Measurements from ENCODE around the gene RAB11FIP4. TPM values are rescaled to one million over a fixed set of nuclear protein-coding genes. Genes with fewer than 3 reads are reported as not detected.

The RAB11FIP4 gene
- total RNA-seq, 1 experiment from 2014 or later: 54.9 TPM

DNA sequence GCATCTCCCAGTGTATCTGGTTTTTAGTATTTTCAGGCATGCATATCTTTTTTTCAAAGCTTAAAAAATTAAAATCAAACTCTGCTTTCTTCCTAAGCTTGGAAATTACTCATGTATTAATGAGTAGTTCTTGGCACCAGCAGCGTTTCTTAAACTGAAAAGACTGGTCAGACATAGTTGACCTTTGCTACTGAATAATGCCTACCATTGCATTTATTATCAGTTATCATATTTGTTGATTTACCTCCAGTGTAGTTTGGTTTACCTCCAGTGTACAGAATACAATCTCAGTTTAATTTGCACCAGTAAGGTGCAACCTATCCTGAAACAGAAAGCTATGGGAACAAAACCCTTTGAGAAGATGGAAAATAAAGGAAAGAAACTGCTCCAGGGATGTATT is 35.5 kb upstream of the RAB11FIP4 start (continued):
- TF ChIP-seq, protein P1, sequence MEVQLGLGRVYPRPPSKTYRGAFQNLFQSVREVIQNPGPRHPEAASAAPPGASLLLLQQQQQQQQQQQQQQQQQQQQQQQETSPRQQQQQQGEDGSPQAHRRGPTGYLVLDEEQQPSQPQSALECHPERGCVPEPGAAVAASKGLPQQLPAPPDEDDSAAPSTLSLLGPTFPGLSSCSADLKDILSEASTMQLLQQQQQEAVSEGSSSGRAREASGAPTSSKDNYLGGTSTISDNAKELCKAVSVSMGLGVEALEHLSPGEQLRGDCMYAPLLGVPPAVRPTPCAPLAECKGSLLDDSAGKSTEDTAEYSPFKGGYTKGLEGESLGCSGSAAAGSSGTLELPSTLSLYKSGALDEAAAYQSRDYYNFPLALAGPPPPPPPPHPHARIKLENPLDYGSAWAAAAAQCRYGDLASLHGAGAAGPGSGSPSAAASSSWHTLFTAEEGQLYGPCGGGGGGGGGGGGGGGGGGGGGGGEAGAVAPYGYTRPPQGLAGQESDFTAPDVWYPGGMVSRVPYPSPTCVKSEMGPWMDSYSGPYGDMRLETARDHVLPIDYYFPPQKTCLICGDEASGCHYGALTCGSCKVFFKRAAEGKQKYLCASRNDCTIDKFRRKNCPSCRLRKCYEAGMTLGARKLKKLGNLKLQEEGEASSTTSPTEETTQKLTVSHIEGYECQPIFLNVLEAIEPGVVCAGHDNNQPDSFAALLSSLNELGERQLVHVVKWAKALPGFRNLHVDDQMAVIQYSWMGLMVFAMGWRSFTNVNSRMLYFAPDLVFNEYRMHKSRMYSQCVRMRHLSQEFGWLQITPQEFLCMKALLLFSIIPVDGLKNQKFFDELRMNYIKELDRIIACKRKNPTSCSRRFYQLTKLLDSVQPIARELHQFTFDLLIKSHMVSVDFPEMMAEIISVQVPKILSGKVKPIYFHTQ (CRISPR knock-in tag; IDR thresholded peaks at IDR 0.05): no peak
- TF ChIP-seq, protein P2, sequence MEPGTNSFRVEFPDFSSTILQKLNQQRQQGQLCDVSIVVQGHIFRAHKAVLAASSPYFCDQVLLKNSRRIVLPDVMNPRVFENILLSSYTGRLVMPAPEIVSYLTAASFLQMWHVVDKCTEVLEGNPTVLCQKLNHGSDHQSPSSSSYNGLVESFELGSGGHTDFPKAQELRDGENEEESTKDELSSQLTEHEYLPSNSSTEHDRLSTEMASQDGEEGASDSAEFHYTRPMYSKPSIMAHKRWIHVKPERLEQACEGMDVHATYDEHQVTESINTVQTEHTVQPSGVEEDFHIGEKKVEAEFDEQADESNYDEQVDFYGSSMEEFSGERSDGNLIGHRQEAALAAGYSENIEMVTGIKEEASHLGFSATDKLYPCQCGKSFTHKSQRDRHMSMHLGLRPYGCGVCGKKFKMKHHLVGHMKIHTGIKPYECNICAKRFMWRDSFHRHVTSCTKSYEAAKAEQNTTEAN (CRISPR knock-in tag; IDR thresholded peaks at IDR 0.05): no peak
- no peak for TF ChIP-seq OVOL2 (CRISPR knock-in tag; IDR thresholded peaks at IDR 0.05; ENCODE audit: borderline replicate concordance)
- TF ChIP-seq, protein P3, sequence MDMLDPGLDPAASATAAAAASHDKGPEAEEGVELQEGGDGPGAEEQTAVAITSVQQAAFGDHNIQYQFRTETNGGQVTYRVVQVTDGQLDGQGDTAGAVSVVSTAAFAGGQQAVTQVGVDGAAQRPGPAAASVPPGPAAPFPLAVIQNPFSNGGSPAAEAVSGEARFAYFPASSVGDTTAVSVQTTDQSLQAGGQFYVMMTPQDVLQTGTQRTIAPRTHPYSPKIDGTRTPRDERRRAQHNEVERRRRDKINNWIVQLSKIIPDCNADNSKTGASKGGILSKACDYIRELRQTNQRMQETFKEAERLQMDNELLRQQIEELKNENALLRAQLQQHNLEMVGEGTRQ (CRISPR knock-in tag; IDR thresholded peaks at IDR 0.05): no peak
- TF ChIP-seq ZNF416 (CRISPR knock-in tag; IDR thresholded peaks at IDR 0.05): no peak
- no peak for TF ChIP-seq FOXK1 (CRISPR knock-in tag; IDR thresholded peaks at IDR 0.05)
- no peak for TF ChIP-seq ZNF263 (CRISPR knock-in tag; IDR thresholded peaks at IDR 0.05; ENCODE audit: low read depth)
- TF ChIP-seq, protein P4, sequence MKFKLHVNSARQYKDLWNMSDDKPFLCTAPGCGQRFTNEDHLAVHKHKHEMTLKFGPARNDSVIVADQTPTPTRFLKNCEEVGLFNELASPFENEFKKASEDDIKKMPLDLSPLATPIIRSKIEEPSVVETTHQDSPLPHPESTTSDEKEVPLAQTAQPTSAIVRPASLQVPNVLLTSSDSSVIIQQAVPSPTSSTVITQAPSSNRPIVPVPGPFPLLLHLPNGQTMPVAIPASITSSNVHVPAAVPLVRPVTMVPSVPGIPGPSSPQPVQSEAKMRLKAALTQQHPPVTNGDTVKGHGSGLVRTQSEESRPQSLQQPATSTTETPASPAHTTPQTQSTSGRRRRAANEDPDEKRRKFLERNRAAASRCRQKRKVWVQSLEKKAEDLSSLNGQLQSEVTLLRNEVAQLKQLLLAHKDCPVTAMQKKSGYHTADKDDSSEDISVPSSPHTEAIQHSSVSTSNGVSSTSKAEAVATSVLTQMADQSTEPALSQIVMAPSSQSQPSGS (CRISPR knock-in tag; IDR thresholded peaks at IDR 0.05; ENCODE audit: borderline replicate concordance, low read depth): no peak
- TF ChIP-seq NR3C1 (CRISPR knock-in tag; conservative IDR thresholded peaks at IDR 0.05; ENCODE audit: low read depth): no peak

DNA sequence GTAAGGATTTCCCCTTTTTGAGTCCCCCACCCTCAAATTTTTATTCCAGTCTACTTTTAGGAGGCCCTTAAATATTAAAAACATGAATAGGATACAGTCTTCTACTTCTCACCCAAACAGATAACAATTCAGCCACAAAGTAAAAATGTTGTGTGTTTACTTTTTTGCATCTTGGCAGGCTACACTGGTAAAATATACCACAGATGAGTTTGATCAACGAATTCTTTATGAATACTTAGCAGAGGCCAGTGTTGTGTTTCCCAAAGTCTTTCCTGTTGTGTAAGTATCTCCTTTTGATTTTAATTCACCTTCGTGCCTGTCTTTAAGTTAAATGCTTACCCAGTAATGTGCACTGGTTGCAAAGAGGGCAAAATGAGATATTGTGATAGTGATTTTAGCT is 34.4 kb upstream of the RAB11FIP4 start:
- ChIA-PET POLR2A (no interaction called here), CTCF (no interaction called here)
- H3K27ac Mint-ChIP-seq: no peak overlapping the region
- peaks cover 24% of the 10 kb centered on the region for H3K36me3 Mint-ChIP-seq
- no peak overlapping the region for H3K4me3 Mint-ChIP-seq
- no peak for DNase-seq (ENCODE audit: low spot score)
- H3K9me3 Mint-ChIP-seq: no peaks in the 10 kb centered on the region
- no peaks in the 10 kb centered on the region for H3K27me3 Mint-ChIP-seq (ENCODE audit: low read depth)
- no peak for TF ChIP-seq NFATC4 (CRISPR knock-in tag; IDR thresholded peaks at IDR 0.05)
- H3K4me1 Mint-ChIP-seq: no peaks in the 10 kb centered on the region
- ATAC-seq: no peak

DNA sequence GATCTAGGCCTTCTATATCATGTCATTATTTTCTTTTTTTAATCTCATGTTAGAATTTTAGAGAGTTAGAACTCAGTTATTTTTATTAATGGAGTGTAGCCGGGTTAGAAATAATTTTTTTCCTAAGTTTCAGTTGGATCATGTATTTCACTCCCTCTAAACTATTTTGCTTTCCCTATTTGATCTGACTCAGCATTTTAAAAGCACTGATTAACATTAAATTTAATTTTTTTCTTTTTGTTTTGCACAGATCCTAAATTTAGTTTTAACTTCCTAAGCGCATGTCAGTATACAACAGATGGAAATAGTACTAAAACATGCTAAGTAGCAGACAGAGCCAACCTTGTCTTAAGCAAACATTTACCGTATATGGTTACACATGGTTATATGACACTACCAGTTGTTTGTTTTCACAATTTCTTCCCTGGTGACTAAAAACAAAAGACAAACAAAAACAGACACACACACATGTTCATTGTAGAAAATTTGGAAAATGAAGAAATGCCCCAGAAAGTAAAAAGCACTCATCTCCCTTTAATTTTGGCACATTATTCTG is 33.6 kb upstream of the RAB11FIP4 start:
- H3K27ac Mint-ChIP-seq: no peak overlapping the region
- CTCF ChIA-PET: no interaction called here

More for the DNA sequence above, 33.6 kb upstream of the RAB11FIP4 start:
- DNase-seq (ENCODE audit: low spot score) (no peak), ATAC-seq (no peak)
- Mint-ChIP-seq H3K27me3 (ENCODE audit: low read depth) (no peaks in the 10 kb centered on the region), H3K9me3 (no peaks in the 10 kb centered on the region), H3K4me1 (no peaks in the 10 kb centered on the region), H3K36me3 (peaks cover 24% of the 10 kb centered on the region), H3K4me3 (no peak overlapping the region)
- POLR2A ChIA-PET: no interaction called here
- TF ChIP-seq, protein P5, sequence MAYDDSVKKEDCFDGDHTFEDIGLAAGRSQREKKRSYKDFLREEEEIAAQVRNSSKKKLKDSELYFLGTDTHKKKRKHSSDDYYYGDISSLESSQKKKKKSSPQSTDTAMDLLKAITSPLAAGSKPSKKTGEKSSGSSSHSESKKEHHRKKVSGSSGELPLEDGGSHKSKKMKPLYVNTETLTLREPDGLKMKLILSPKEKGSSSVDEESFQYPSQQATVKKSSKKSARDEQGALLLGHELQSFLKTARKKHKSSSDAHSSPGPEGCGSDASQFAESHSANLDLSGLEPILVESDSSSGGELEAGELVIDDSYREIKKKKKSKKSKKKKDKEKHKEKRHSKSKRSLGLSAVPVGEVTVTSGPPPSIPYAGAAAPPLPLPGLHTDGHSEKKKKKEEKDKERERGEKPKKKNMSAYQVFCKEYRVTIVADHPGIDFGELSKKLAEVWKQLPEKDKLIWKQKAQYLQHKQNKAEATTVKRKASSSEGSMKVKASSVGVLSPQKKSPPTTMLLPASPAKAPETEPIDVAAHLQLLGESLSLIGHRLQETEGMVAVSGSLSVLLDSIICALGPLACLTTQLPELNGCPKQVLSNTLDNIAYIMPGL (CRISPR knock-in tag; IDR thresholded peaks at IDR 0.05): no peak
- no peak for TF ChIP-seq ZNF396 (CRISPR knock-in tag; IDR thresholded peaks at IDR 0.05; ENCODE audit: borderline replicate concordance)
- TF ChIP-seq, protein P6, sequence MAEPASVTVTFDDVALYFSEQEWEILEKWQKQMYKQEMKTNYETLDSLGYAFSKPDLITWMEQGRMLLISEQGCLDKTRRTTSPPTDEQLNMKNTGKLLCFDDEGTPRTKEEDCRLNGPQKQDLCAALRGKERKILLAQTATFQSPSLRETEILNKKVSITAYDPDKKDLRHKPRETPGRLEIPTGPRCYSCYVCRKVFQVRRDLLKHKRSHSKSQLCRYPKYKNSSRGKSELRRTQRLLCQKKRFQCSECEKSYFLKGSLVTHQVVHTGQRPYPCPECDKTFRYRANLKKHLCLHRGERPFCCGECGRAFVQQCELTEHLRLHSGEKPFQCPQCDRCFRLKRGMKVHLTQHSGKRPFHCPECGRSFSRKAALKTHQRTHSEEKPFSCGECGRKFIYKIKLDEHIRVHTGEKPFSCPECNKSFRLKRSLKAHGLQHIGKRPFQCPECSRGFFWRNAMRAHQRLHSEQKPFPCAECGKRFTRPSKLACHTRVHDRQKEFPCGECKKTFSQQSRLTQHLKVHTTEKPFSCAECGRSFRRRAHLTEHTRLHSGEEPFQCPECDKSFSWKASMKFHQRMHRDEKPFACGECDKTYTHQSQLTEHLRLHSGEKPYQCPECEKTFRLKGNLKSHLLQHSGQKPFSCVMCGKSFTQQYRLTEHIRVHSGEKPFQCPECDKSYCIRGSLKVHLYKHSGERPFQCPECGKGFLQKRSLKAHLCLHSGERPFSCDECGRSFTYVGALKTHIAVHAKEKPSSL (CRISPR knock-in tag; conservative IDR thresholded peaks at IDR 0.05): no peak
- TF ChIP-seq, protein P7, sequence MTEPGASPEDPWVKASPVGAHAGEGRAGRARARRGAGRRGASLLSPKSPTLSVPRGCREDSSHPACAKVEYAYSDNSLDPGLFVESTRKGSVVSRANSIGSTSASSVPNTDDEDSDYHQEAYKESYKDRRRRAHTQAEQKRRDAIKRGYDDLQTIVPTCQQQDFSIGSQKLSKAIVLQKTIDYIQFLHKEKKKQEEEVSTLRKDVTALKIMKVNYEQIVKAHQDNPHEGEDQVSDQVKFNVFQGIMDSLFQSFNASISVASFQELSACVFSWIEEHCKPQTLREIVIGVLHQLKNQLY (CRISPR knock-in tag; IDR thresholded peaks at IDR 0.05): no peak
- TF ChIP-seq ZNF416 (CRISPR knock-in tag; IDR thresholded peaks at IDR 0.05): no peak

All from WTC11 (cell line).